Parathyroid adenoma (tissue), 2 donors: ENCODE data around the gene ANK2.

Source experiments
- H2AFZ ChIP-seq: fragments of 300-600 bp; sonication (generic); one replicate; pipeline ENCODE4 v1.7.0; 2017; ENCODE audit warnings: antibody characterized with exemption, mild to moderate bottlenecking
- H3K27ac ChIP-seq: fragments of 300-600 bp; sonication (generic); one replicate; pipeline ENCODE4 v1.7.0; 2017
- H3K27me3 ChIP-seq: fragments of 300-600 bp; sonication (generic); one replicate; pipeline ENCODE4 v1.7.0; 2017; ENCODE audit warnings: low read length; ENCODE audit not compliant: control insufficient read depth, insufficient read depth
- H3K36me3 ChIP-seq: fragments of 300-600 bp; sonication (generic); one replicate; pipeline ENCODE4 v1.7.0; 2017; ENCODE audit warnings: low read length; ENCODE audit not compliant: control insufficient read depth, insufficient read depth
- H3K4me1 ChIP-seq: fragments of 300-600 bp; sonication (generic); one replicate; pipeline ENCODE4 v1.7.0; 2017; ENCODE audit warnings: control low read depth
- H3K4me2 ChIP-seq: fragments of 300-600 bp; sonication (generic); one replicate; pipeline ENCODE4 v1.7.0; 2017; ENCODE audit warnings: low read length
- H3K4me3 ChIP-seq: fragments of 300-600 bp; sonication (generic); one replicate; pipeline ENCODE4 v1.7.0; 2017; ENCODE audit warnings: low read depth, low read length
- H3K79me2 ChIP-seq: fragments of 300-600 bp; sonication (generic); one replicate; pipeline ENCODE4 v1.7.0; 2017; ENCODE audit warnings: control low read depth
- H3K9ac ChIP-seq: fragments of 300-600 bp; sonication (generic); one replicate; pipeline ENCODE4 v1.7.0; 2017; ENCODE audit warnings: mild to moderate bottlenecking
- H3K9me3 ChIP-seq: fragments of 300-600 bp; sonication (generic); one replicate; pipeline ENCODE4 v1.7.0; 2017; ENCODE audit warnings: low read length; ENCODE audit not compliant: control insufficient read depth
- CTCF ChIP-seq: fragments of 300-600 bp; sonication (generic); IDR thresholded peaks from one replicate; pipeline ENCODE4 v1.7.0; 2017; ENCODE audit warnings: antibody characterized with exemption, mild to moderate bottlenecking
- donor health status: primary hyperparathyroidism.

Gene ANK2

GRCh38 chr4:113147498-113148111 is 98.2 kb downstream of the ANK2 start:
- Histone ChIP-seq H3K36me3 (no peaks in the 10 kb centered on the region), H3K9ac (no peak overlapping the region), H3K27me3 (no peaks in the 10 kb centered on the region), H2AFZ (no peak overlapping the region), H3K79me2 (no peaks in the 10 kb centered on the region), H3K4me2 (no peak overlapping the region), H3K27ac (no peak overlapping the region), H3K4me1 (peaks cover 2% of the 10 kb centered on the region), H3K4me3 (no peak overlapping the region), H3K9me3 (no peaks in the 10 kb centered on the region)
- TF ChIP-seq CTCF: no peak

GRCh38 chr4:113148925-113149324 is 99.5 kb downstream of the ANK2 start:
- Histone ChIP-seq H2AFZ (no peak overlapping the region), H3K4me2 (no peak overlapping the region), H3K9ac (no peak overlapping the region), H3K36me3 (no peaks in the 10 kb centered on the region), H3K27ac (no peak overlapping the region), H3K4me3 (no peak overlapping the region), H3K27me3 (no peaks in the 10 kb centered on the region), H3K9me3 (no peaks in the 10 kb centered on the region), H3K4me1 (peaks cover 2% of the 10 kb centered on the region), H3K79me2 (no peaks in the 10 kb centered on the region)
- no peak for TF ChIP-seq CTCF

- Histone ChIP-seq H3K9me3 (no peaks in the 10 kb centered on the region), H2AFZ (no peak overlapping the region), H3K4me1 (no peaks in the 10 kb centered on the region), H3K27me3 (no peaks in the 10 kb centered on the region), H3K27ac (no peak overlapping the region), H3K79me2 (no peaks in the 10 kb centered on the region), H3K4me3 (no peak overlapping the region), H3K9ac (no peak overlapping the region), H3K36me3 (no peaks in the 10 kb centered on the region), H3K4me2 (no peak overlapping the region)
- TF ChIP-seq CTCF: no peak
Measured at GRCh38 chr4:113153529-113154101, 104.2 kb downstream of the ANK2 start.

GRCh38 chr4:113154281-113154680 is 104.8 kb downstream of the ANK2 start:
- H2AFZ ChIP-seq: no peak overlapping the region
- H3K9me3 ChIP-seq: no peaks in the 10 kb centered on the region
- no peak overlapping the region for H3K4me3 ChIP-seq
- H3K9ac ChIP-seq: no peak overlapping the region
- H3K4me1 ChIP-seq: no peaks in the 10 kb centered on the region
- H3K36me3 ChIP-seq: no peaks in the 10 kb centered on the region
- H3K27ac ChIP-seq: no peak overlapping the region
- no peaks in the 10 kb centered on the region for H3K27me3 ChIP-seq
- no peak overlapping the region for H3K4me2 ChIP-seq
- no peak for TF ChIP-seq CTCF
- H3K79me2 ChIP-seq: no peaks in the 10 kb centered on the region
